ENCODE measurements around the gene TENT5C. TPM values are rescaled to one million over a fixed set of nuclear protein-coding genes. Genes with fewer than 3 reads are reported as not detected.

Gene TENT5C
- total RNA-seq, 1 experiment from 2014 or later = 1.4 TPM

DNA sequence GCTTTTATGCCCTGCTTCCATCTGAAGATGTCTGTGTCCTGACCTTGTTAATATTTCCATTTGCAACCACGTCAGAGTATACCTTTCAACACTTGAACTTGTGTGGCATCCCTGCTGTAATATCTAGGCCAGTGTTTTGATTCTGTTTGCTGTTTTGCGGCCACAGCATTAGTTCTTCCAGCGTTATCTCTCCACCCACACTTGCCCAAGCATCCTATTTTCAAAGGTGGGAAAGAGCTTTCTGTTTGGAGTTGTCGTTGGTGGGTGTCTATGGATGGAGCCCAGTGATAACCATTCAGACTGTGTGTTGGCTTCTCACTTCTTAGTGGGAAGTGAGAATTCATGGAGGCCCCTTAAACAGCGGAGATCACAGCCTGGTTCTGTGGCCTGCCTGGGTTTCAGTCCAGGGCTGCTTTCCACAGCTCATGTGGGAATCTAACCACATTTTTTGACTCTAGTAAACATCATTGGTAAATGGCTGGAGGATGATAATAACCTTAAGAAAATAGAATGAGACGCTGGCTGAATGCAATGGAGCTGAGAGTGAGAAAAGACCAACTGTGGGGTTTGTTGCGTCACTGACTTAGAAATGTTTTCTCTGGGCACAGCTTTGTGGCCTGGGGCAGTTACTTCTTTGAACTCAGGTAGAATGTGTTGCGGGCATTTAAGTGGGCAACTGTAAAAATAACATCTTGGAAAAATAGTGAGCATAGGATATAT, 7.6 kb downstream of the TENT5C start (continued):
- TF ChIP-seq, protein P1, sequence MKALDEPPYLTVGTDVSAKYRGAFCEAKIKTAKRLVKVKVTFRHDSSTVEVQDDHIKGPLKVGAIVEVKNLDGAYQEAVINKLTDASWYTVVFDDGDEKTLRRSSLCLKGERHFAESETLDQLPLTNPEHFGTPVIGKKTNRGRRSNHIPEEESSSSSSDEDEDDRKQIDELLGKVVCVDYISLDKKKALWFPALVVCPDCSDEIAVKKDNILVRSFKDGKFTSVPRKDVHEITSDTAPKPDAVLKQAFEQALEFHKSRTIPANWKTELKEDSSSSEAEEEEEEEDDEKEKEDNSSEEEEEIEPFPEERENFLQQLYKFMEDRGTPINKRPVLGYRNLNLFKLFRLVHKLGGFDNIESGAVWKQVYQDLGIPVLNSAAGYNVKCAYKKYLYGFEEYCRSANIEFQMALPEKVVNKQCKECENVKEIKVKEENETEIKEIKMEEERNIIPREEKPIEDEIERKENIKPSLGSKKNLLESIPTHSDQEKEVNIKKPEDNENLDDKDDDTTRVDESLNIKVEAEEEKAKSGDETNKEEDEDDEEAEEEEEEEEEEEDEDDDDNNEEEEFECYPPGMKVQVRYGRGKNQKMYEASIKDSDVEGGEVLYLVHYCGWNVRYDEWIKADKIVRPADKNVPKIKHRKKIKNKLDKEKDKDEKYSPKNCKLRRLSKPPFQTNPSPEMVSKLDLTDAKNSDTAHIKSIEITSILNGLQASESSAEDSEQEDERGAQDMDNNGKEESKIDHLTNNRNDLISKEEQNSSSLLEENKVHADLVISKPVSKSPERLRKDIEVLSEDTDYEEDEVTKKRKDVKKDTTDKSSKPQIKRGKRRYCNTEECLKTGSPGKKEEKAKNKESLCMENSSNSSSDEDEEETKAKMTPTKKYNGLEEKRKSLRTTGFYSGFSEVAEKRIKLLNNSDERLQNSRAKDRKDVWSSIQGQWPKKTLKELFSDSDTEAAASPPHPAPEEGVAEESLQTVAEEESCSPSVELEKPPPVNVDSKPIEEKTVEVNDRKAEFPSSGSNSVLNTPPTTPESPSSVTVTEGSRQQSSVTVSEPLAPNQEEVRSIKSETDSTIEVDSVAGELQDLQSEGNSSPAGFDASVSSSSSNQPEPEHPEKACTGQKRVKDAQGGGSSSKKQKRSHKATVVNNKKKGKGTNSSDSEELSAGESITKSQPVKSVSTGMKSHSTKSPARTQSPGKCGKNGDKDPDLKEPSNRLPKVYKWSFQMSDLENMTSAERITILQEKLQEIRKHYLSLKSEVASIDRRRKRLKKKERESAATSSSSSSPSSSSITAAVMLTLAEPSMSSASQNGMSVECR (CRISPR knock-in tag; IDR thresholded peaks at IDR 0.05; ENCODE audit: borderline replicate concordance) = no peak
- TF ChIP-seq, protein P2, sequence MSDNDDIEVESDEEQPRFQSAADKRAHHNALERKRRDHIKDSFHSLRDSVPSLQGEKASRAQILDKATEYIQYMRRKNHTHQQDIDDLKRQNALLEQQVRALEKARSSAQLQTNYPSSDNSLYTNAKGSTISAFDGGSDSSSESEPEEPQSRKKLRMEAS (CRISPR knock-in tag; IDR thresholded peaks at IDR 0.05) = no peak
- TF ChIP-seq HMGA2 (CRISPR knock-in tag; IDR thresholded peaks at IDR 0.05) (no peak), GTF2I (CRISPR knock-in tag; conservative IDR thresholded peaks at IDR 0.05) (no peak)
- TF ChIP-seq, protein P3, sequence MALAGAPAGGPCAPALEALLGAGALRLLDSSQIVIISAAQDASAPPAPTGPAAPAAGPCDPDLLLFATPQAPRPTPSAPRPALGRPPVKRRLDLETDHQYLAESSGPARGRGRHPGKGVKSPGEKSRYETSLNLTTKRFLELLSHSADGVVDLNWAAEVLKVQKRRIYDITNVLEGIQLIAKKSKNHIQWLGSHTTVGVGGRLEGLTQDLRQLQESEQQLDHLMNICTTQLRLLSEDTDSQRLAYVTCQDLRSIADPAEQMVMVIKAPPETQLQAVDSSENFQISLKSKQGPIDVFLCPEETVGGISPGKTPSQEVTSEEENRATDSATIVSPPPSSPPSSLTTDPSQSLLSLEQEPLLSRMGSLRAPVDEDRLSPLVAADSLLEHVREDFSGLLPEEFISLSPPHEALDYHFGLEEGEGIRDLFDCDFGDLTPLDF (CRISPR knock-in tag; IDR thresholded peaks at IDR 0.05) = no peak

DNA sequence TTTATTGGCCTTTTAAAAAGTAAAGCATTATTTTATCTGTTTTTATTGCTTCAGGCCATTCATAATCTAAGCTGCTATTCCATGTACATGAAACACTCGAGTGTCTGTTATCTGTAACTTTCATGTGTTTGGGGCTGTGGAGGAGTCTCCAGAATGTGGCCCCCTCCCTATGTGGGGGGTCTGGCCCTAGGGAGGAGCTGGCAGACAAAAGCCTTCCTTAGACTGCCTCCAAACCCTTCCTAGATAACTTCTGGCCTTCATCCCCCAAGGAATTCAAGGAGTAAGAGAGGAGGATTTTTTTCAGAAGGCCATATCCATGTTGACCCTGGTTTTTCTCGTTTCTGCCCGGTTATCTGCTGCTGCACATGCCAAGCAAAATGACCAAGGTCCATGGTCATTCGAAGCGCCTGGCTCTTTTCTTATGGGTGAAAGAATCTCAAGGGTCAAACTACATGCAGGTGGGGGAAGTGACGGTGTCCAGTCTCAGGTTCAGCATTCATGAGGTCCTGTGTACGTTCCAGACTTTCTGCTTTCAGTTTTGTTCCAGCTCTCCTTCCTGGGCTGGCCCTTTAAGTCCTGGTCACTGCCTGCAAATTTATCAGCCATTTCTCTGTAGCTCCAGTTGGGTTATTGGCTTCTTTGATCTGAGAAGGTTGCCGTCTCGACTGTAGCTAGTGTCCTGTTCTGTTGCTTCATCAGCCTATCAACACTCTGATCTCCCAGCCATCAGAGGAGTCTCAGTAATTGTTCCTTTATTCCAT, 8.3 kb downstream of the TENT5C start:
- H3K27ac Mint-ChIP-seq = no peak overlapping the region
- ChIA-PET POLR2A (no interaction called here), CTCF (interaction anchor here (1.5 kb wide), 1 partner anchor 8 kb away, joined by 3 read pairs; no protein-coding TSS in a partner anchor)
- no peaks in the 10 kb centered on the region for H3K36me3 Mint-ChIP-seq
- H3K27me3 Mint-ChIP-seq (ENCODE audit: low read depth) = peaks cover 37% of the 10 kb centered on the region
- TF ChIP-seq RORB (CRISPR knock-in tag; IDR thresholded peaks at IDR 0.05) = no peak
- TF ChIP-seq ZNF121 (CRISPR knock-in tag; IDR thresholded peaks at IDR 0.05) = no peak
- TF ChIP-seq, protein P4, sequence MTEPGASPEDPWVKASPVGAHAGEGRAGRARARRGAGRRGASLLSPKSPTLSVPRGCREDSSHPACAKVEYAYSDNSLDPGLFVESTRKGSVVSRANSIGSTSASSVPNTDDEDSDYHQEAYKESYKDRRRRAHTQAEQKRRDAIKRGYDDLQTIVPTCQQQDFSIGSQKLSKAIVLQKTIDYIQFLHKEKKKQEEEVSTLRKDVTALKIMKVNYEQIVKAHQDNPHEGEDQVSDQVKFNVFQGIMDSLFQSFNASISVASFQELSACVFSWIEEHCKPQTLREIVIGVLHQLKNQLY (CRISPR knock-in tag; IDR thresholded peaks at IDR 0.05) = no peak
- TF ChIP-seq TEAD4 (CRISPR knock-in tag; IDR thresholded peaks at IDR 0.05) = no peak
- TF ChIP-seq, protein P5, sequence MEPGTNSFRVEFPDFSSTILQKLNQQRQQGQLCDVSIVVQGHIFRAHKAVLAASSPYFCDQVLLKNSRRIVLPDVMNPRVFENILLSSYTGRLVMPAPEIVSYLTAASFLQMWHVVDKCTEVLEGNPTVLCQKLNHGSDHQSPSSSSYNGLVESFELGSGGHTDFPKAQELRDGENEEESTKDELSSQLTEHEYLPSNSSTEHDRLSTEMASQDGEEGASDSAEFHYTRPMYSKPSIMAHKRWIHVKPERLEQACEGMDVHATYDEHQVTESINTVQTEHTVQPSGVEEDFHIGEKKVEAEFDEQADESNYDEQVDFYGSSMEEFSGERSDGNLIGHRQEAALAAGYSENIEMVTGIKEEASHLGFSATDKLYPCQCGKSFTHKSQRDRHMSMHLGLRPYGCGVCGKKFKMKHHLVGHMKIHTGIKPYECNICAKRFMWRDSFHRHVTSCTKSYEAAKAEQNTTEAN (CRISPR knock-in tag; IDR thresholded peaks at IDR 0.05) = no peak
- TF ChIP-seq NFE2L1 (CRISPR knock-in tag; IDR thresholded peaks at IDR 0.05) = no peak
- no peak for TF ChIP-seq NR1H2 (CRISPR knock-in tag; IDR thresholded peaks at IDR 0.05)
- TF ChIP-seq HMGA2 (CRISPR knock-in tag; IDR thresholded peaks at IDR 0.05) = no peak
- TF ChIP-seq, protein P6, sequence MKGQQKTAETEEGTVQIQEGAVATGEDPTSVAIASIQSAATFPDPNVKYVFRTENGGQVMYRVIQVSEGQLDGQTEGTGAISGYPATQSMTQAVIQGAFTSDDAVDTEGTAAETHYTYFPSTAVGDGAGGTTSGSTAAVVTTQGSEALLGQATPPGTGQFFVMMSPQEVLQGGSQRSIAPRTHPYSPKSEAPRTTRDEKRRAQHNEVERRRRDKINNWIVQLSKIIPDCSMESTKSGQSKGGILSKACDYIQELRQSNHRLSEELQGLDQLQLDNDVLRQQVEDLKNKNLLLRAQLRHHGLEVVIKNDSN (CRISPR knock-in tag; IDR thresholded peaks at IDR 0.05) = no peak
- TF ChIP-seq, protein P7, sequence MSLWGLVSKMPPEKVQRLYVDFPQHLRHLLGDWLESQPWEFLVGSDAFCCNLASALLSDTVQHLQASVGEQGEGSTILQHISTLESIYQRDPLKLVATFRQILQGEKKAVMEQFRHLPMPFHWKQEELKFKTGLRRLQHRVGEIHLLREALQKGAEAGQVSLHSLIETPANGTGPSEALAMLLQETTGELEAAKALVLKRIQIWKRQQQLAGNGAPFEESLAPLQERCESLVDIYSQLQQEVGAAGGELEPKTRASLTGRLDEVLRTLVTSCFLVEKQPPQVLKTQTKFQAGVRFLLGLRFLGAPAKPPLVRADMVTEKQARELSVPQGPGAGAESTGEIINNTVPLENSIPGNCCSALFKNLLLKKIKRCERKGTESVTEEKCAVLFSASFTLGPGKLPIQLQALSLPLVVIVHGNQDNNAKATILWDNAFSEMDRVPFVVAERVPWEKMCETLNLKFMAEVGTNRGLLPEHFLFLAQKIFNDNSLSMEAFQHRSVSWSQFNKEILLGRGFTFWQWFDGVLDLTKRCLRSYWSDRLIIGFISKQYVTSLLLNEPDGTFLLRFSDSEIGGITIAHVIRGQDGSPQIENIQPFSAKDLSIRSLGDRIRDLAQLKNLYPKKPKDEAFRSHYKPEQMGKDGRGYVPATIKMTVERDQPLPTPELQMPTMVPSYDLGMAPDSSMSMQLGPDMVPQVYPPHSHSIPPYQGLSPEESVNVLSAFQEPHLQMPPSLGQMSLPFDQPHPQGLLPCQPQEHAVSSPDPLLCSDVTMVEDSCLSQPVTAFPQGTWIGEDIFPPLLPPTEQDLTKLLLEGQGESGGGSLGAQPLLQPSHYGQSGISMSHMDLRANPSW (CRISPR knock-in tag; conservative IDR thresholded peaks at IDR 0.05; ENCODE audit: low read depth) = no peak
- no peak for TF ChIP-seq SOX15 (CRISPR knock-in tag; IDR thresholded peaks at IDR 0.05)
- ATAC-seq (no peak), DNase-seq (ENCODE audit: low spot score) (no peak)
- H3K4me1 Mint-ChIP-seq = peaks cover 20% of the 10 kb centered on the region
- no peaks in the 10 kb centered on the region for H3K9me3 Mint-ChIP-seq
- H3K4me3 Mint-ChIP-seq = no peak overlapping the region
